ENCODE data around the gene C1QTNF8.

GRCh38 chr16:1040346-1040745, 55.7 kb downstream of the C1QTNF8 start:
- TF ChIP-seq CTCF (IDR thresholded peaks at IDR 0.05 in 2 of 3, conservative IDR thresholded peaks at IDR 0.05 in 1 of 3; ENCODE audit: borderline replicate concordance in 1 of 3, insufficient read depth in 1 of 3, low read depth in 2 of 3, low read length in 2 of 3) (no peak), POLR2AphosphoS5 (IDR thresholded peaks at IDR 0.05; ENCODE audit: low read depth, low read length) (no peak), EGR1 (IDR thresholded peaks at IDR 0.05; ENCODE audit: low read depth) (no peak), ELF1 (IDR thresholded peaks at IDR 0.05; ENCODE audit: borderline replicate concordance, low read depth) (no peak), REST (IDR thresholded peaks at IDR 0.05; ENCODE audit: low read depth) (no peak), POLR2A (IDR thresholded peaks at IDR 0.05; ENCODE audit: borderline replicate concordance, extremely low read depth, insufficient read depth, insufficient read length) (no peak), RAD21 (IDR thresholded peaks at IDR 0.05; ENCODE audit: low read depth) (no peak), EZH2 (IDR thresholded peaks at IDR 0.05) (no peak)
- TF ChIP-seq, protein P1, sequence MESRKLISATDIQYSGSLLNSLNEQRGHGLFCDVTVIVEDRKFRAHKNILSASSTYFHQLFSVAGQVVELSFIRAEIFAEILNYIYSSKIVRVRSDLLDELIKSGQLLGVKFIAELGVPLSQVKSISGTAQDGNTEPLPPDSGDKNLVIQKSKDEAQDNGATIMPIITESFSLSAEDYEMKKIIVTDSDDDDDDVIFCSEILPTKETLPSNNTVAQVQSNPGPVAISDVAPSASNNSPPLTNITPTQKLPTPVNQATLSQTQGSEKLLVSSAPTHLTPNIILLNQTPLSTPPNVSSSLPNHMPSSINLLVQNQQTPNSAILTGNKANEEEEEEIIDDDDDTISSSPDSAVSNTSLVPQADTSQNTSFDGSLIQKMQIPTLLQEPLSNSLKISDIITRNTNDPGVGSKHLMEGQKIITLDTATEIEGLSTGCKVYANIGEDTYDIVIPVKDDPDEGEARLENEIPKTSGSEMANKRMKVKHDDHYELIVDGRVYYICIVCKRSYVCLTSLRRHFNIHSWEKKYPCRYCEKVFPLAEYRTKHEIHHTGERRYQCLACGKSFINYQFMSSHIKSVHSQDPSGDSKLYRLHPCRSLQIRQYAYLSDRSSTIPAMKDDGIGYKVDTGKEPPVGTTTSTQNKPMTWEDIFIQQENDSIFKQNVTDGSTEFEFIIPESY (IDR thresholded peaks at IDR 0.05; ENCODE audit: extremely low read depth, insufficient replicate concordance, low read length) = no peak
